ENCODE data around the gene LAMA2. TPM values are rescaled to one million over a fixed set of nuclear protein-coding genes. Genes with fewer than 3 reads are reported as not detected.

LAMA2 gene
- total RNA-seq, 2 experiments from 2014 or later: 0.26 TPM; not detected in 1

- Mint-ChIP-seq H3K27ac (no peak overlapping the region), H3K27me3 (ENCODE audit: low read depth) (peaks cover 2% of the 10 kb centered on the region), H3K4me3 (no peak overlapping the region), H3K9me3 (ENCODE audit: insufficient read depth) (no peaks in the 10 kb centered on the region), H3K4me1 (ENCODE audit: low read depth) (no peaks in the 10 kb centered on the region), H3K36me3 (ENCODE audit: low read depth) (no peaks in the 10 kb centered on the region)
- DNase-seq (no peak), ATAC-seq (no peak)
- ChIA-PET CTCF (no interaction called here), POLR2A (no interaction called here)
These were observed 217.2 kb downstream of the LAMA2 start for GRCh38 chr6:129100164-129100563.

GRCh38 chr6:129102741-129103140, 219.8 kb downstream of the LAMA2 start:
- Mint-ChIP-seq H3K27ac (no peak overlapping the region), H3K36me3 (ENCODE audit: low read depth) (no peaks in the 10 kb centered on the region), H3K27me3 (ENCODE audit: low read depth) (peaks cover 2% of the 10 kb centered on the region), H3K9me3 (ENCODE audit: insufficient read depth) (no peaks in the 10 kb centered on the region), H3K4me3 (no peak overlapping the region), H3K4me1 (ENCODE audit: low read depth) (no peaks in the 10 kb centered on the region)
- POLR2A ChIA-PET: no interaction called here
- DNase-seq (no peak), ATAC-seq (no peak)
- CTCF ChIA-PET: interaction anchor here (0.6 kb wide), 1 partner anchor 268 kb away, joined by 3 read pairs; no protein-coding TSS in a partner anchor

GRCh38 chr6:129104131-129104530, 221.2 kb downstream of the LAMA2 start:
- ChIA-PET POLR2A (no interaction called here), CTCF (no interaction called here)
- Mint-ChIP-seq H3K4me3 (no peak overlapping the region), H3K4me1 (ENCODE audit: low read depth) (no peaks in the 10 kb centered on the region), H3K9me3 (ENCODE audit: insufficient read depth) (no peaks in the 10 kb centered on the region), H3K36me3 (ENCODE audit: low read depth) (no peaks in the 10 kb centered on the region), H3K27ac (no peak overlapping the region), H3K27me3 (ENCODE audit: low read depth) (peaks cover 2% of the 10 kb centered on the region)
- no peak for ATAC-seq
- no peak for DNase-seq

- no peak overlapping the region for H3K4me3 Mint-ChIP-seq
- H3K36me3 Mint-ChIP-seq (ENCODE audit: low read depth): no peaks in the 10 kb centered on the region
- POLR2A ChIA-PET: no interaction called here
- ATAC-seq (no peak), DNase-seq (no peak)
- no peaks in the 10 kb centered on the region for H3K9me3 Mint-ChIP-seq (ENCODE audit: insufficient read depth)
- no peak overlapping the region for H3K27ac Mint-ChIP-seq
- CTCF ChIA-PET: no interaction called here
- H3K27me3 Mint-ChIP-seq (ENCODE audit: low read depth): peaks cover 2% of the 10 kb centered on the region
- H3K4me1 Mint-ChIP-seq (ENCODE audit: low read depth): no peaks in the 10 kb centered on the region
These were observed 221.6 kb downstream of the LAMA2 start for GRCh38 chr6:129104560-129104959.

- POLR2A ChIA-PET: no interaction called here
- Mint-ChIP-seq H3K36me3 (ENCODE audit: low read depth) (no peaks in the 10 kb centered on the region), H3K27ac (no peak overlapping the region), H3K9me3 (ENCODE audit: insufficient read depth) (no peaks in the 10 kb centered on the region), H3K4me1 (ENCODE audit: low read depth) (no peaks in the 10 kb centered on the region), H3K27me3 (ENCODE audit: low read depth) (peaks cover 2% of the 10 kb centered on the region), H3K4me3 (no peak overlapping the region)
- ATAC-seq: no peak
- CTCF ChIA-PET: no interaction called here
- no peak for DNase-seq
These were observed 222.1 kb downstream of the LAMA2 start for GRCh38 chr6:129105035-129105434.

GRCh38 chr6:129105793-129106192, 222.9 kb downstream of the LAMA2 start:
- ATAC-seq: no peak
- H3K27me3 Mint-ChIP-seq (ENCODE audit: low read depth): peaks cover 2% of the 10 kb centered on the region

GRCh38 chr6:129108337-129108736, 225.4 kb downstream of the LAMA2 start:
- DNase-seq (no peak), ATAC-seq (no peak)
- no peaks in the 10 kb centered on the region for H3K36me3 Mint-ChIP-seq (ENCODE audit: low read depth)
- H3K4me3 Mint-ChIP-seq: no peak overlapping the region
- CTCF ChIA-PET: no interaction called here
- H3K27me3 Mint-ChIP-seq (ENCODE audit: low read depth): peaks cover 5% of the 10 kb centered on the region
- H3K9me3 Mint-ChIP-seq (ENCODE audit: insufficient read depth): no peaks in the 10 kb centered on the region
- no peak overlapping the region for H3K27ac Mint-ChIP-seq
- POLR2A ChIA-PET: no interaction called here
- no peaks in the 10 kb centered on the region for H3K4me1 Mint-ChIP-seq (ENCODE audit: low read depth)

More at GRCh38 chr6:129105793-129106192, 222.9 kb downstream of the LAMA2 start:
- no peak for DNase-seq
- Mint-ChIP-seq H3K36me3 (ENCODE audit: low read depth) (no peaks in the 10 kb centered on the region), H3K4me3 (no peak overlapping the region), H3K4me1 (ENCODE audit: low read depth) (no peaks in the 10 kb centered on the region), H3K9me3 (ENCODE audit: insufficient read depth) (no peaks in the 10 kb centered on the region), H3K27ac (no peak overlapping the region)
- POLR2A ChIA-PET: no interaction called here
- CTCF ChIA-PET: interaction anchor here (0.7 to 1.6 kb wide), 2 partner anchors 10 to 263 kb away, joined by 3 to 4 read pairs; no protein-coding TSS in a partner anchor

GRCh38 chr6:129110690-129111343, 227.9 kb downstream of the LAMA2 start:
- Mint-ChIP-seq H3K4me3 (no peak overlapping the region), H3K27me3 (ENCODE audit: low read depth) (peaks cover 5% of the 10 kb centered on the region), H3K9me3 (ENCODE audit: insufficient read depth) (no peaks in the 10 kb centered on the region), H3K36me3 (ENCODE audit: low read depth) (no peaks in the 10 kb centered on the region), H3K27ac (no peak overlapping the region), H3K4me1 (ENCODE audit: low read depth) (no peaks in the 10 kb centered on the region)
- POLR2A ChIA-PET: no interaction called here
- ATAC-seq: no peak
- CTCF ChIA-PET: no interaction called here
- DNase-seq: no peak

GRCh38 chr6:129111346-129111745, 228.4 kb downstream of the LAMA2 start:
- no peak for ATAC-seq
- ChIA-PET CTCF (no interaction called here), POLR2A (no interaction called here)

GRCh38 chr6:129111853-129112252, 228.9 kb downstream of the LAMA2 start:
- DNase-seq (no peak), ATAC-seq (no peak)
- Mint-ChIP-seq H3K4me3 (no peak overlapping the region), H3K4me1 (ENCODE audit: low read depth) (no peaks in the 10 kb centered on the region), H3K36me3 (ENCODE audit: low read depth) (no peaks in the 10 kb centered on the region), H3K27me3 (ENCODE audit: low read depth) (peaks cover 5% of the 10 kb centered on the region), H3K9me3 (ENCODE audit: insufficient read depth) (no peaks in the 10 kb centered on the region), H3K27ac (no peak overlapping the region)
- ChIA-PET POLR2A (no interaction called here), CTCF (no interaction called here)

More at GRCh38 chr6:129111346-129111745, 228.4 kb downstream of the LAMA2 start:
- DNase-seq: no peak
- H3K27me3 Mint-ChIP-seq (ENCODE audit: low read depth): peaks cover 5% of the 10 kb centered on the region
- H3K36me3 Mint-ChIP-seq (ENCODE audit: low read depth): no peaks in the 10 kb centered on the region
- no peaks in the 10 kb centered on the region for H3K4me1 Mint-ChIP-seq (ENCODE audit: low read depth)
- no peak overlapping the region for H3K4me3 Mint-ChIP-seq
- H3K9me3 Mint-ChIP-seq (ENCODE audit: insufficient read depth): no peaks in the 10 kb centered on the region
- no peak overlapping the region for H3K27ac Mint-ChIP-seq

- peaks cover 5% of the 10 kb centered on the region for H3K27me3 Mint-ChIP-seq (ENCODE audit: low read depth)
- ChIA-PET CTCF (no interaction called here), POLR2A (no interaction called here)
- H3K27ac Mint-ChIP-seq: no peak overlapping the region
- no peaks in the 10 kb centered on the region for H3K36me3 Mint-ChIP-seq (ENCODE audit: low read depth)
- ATAC-seq (no peak), DNase-seq (no peak)
- H3K9me3 Mint-ChIP-seq (ENCODE audit: insufficient read depth): no peaks in the 10 kb centered on the region
- no peak overlapping the region for H3K4me3 Mint-ChIP-seq
- no peaks in the 10 kb centered on the region for H3K4me1 Mint-ChIP-seq (ENCODE audit: low read depth)
These were observed 229.7 kb downstream of the LAMA2 start for GRCh38 chr6:129112591-129112990.

GRCh38 chr6:129113637-129114036, 230.7 kb downstream of the LAMA2 start:
- Mint-ChIP-seq H3K36me3 (ENCODE audit: low read depth) (no peaks in the 10 kb centered on the region), H3K27ac (no peak overlapping the region), H3K4me3 (no peak overlapping the region), H3K9me3 (ENCODE audit: insufficient read depth) (no peaks in the 10 kb centered on the region), H3K27me3 (ENCODE audit: low read depth) (peaks cover 5% of the 10 kb centered on the region), H3K4me1 (ENCODE audit: low read depth) (no peaks in the 10 kb centered on the region)
- no peak for DNase-seq
- ChIA-PET POLR2A (no interaction called here), CTCF (no interaction called here)
- ATAC-seq: no peak

Measured in activated CD8-positive, alpha-beta T cell treated with anti-CD3 and anti-CD28 coated beads, Interleukin-2, amount 10 ng/mL, durations not matched to agents 7 days and 5 days (primary cell).